ENCODE data around the gene LRSAM1.

The LRSAM1 gene

DNA sequence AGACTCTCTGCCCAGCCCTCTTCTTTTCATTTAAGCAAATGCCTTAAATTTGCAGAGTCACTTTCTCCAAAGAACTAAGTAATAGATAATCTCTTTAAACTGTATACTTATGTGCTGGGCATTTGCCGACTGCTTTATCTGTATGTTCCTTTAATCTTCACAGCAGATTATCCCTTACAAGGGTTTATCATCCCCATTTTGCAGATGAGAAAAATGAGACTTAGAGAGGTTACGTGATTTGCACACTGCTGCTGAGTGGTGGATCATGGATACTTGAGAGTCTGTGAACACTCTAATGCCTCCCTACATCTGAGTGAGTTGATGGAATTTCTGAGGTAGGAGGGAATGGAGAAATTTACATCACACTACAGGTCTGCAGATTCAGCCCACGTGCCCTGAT lies 23.0 kb upstream of the LRSAM1 start:
- no peak for DNase-seq

DNA sequence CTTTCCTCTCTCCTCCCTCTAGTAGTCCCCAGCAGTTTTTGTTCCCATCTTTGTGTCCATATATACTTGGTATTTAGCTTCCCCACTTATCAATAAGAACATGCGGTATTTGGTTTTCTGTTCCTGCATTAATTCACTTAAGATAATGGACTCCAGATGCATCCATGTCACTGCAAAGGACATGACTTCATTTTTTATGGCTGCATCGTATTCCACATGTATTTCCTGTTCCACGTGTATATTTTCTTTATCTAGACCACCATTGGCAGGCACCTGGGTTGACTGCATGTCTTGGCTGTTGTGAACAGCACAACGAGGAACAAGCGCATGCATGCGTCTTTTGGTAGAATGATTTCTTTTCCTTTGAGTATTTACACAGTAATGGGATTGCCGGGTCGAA lies 20.9 kb upstream of the LRSAM1 start:
- no peak for DNase-seq

DNA sequence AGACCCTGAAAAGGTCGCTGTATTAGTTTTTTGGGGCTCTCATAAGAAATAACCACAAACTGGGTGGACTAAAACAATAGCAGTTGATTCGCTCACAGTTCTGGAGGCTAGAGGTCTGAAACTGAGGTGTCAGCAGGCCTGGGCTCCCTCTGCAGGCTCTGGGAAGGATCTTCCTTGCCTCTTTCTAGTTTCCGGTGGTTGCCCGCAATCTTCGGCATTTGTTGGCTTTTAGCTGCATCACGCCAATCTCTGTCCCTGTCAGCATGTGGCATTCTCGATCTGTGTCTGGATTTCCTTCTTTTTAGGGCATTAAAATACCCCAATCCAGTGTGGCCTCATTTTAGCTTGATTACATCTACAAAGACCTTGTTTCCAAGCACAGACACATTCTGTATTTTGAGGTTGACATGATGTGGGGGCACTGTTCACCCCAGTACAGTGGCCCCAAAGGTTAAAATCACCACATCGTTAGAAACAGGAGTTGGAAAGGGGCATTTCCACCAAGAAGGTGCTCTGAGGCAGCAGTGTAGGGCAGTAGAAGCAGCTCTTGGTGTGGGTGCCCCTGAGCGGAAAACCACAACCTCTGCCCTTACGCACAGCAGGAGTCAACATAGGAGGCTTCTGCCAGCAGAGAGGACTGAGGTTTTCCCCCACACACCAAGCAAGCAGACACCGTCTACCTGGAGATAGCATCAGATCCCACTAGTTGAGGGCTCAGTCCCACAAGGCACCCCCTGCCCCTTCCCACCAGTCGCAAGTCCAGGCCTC lies 13.6 kb upstream of the LRSAM1 start:
- no peak for DNase-seq

DNA sequence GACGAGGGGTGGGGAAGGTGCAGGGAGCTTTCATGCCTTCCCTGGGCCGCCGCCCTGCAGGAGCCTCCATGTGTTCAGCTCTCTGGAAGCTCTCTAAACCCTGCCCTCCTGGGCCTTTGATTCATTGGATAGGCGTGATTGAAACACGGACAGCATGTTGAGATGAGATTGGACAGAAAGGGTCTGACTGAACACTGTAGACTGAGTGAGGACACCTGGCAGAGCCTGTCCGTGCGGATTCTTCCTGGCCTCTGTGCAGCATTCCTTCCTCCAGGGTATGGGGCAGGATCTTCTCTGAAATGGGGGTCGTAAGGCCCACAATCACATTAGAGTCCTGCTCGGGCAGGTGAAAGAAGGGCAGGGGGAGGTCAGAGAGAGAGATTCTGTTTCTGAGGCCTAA lies 12.9 kb upstream of the LRSAM1 start:
- no peak for DNase-seq

DNA sequence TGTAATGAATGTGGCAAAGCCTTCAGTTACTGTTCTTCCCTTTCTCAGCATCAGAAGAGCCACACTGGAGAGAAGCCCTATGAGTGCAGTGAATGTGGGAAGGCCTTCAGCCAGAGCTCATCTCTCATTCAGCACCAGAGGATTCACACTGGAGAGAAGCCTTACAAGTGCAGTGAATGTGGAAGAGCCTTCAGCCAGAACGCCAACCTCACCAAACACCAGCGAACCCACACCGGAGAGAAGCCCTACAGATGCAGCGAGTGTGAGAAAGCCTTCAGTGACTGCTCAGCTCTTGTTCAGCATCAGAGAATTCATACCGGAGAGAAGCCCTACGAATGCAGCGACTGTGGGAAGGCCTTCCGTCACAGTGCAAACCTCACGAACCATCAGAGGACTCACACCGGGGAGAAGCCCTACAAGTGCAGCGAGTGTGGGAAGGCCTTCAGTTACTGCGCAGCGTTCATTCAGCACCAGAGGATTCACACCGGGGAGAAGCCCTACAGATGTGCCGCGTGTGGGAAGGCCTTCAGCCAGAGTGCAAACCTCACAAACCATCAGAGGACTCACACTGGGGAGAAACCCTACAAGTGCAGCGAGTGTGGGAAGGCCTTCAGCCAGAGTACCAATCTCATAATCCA lies 6.9 kb upstream of the LRSAM1 start:
- DNase-seq: no peak

DNA sequence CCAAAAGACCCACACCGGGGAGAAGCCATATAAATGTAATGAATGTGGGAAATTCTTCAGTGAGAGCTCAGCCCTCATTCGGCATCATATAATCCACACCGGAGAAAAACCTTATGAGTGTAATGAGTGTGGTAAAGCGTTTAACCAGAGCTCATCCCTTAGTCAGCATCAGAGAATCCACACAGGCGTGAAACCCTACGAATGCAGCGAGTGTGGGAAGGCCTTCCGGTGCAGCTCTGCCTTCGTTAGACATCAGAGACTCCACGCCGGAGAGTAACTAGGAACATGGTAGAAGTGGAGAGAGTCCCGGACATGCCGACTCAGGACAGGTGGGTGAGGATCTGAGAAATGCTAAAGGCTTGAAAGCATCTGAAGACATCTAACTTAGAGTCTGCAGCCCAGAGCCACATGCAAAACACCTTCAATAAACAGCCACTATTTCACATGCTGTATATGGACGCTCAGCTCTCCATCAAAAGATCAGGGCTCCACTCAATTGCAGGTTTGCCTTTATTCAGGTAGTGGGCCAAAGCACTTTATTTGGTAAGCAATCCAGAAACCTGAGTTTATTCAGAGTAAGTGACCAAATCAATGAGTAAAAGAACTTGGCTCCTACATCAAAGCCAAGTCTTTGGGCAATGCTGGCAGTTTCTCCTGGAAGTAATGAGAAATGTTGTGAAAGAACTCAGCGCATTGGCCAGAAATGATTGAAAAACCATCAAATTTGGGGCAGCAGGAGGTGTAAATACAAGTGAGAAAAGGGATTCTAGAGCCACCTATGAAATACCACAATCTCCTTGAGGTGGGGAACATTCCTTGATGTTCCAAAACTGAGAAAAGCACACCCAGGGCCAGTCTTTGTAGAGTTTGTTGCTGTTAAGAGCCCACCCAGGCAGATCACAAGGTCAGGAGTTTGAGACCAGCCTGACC lies 6.1 kb upstream of the LRSAM1 start:
- no peak for DNase-seq

DNA sequence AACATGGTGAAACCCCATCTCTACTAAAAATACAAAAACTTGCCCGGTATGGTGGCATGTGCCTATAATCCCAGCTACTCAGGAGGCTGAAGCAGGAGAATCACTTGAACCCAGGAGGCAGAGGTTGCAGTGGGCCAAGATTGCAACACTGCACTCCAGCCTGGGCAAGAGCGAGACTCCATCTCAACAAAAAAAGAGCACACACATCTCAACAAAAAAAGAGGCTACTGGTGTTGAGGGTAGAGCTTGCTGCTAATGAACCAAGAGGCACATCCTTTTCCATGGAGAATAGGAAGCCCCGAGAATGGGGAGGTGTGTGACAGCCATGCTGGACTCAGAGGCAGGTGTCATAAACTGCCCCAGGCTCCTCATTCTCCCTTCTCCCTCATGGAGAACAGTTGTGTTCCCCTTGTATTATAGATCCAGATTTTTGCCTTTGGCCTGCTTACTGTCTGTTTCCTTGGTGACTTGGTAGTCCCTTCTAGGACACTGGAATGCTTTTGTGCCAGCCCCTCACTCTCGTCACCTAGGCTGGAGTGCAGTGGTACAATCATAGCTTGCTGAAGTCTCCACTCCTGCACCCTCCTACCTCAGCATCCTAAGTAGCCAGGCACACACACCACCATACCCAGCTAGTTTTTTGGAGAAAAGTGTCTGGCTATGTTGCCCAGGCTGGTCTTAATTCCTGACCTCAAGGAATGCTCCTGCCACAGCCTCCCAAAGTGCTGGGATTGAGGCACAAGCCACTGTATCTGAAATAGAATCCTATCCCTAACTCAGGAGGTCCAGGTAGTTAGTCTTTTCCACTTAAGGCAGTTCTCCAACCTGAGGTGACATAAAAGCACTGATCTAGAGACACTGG lies 5.2 kb upstream of the LRSAM1 start:
- DNase-seq: no peak

DNA sequence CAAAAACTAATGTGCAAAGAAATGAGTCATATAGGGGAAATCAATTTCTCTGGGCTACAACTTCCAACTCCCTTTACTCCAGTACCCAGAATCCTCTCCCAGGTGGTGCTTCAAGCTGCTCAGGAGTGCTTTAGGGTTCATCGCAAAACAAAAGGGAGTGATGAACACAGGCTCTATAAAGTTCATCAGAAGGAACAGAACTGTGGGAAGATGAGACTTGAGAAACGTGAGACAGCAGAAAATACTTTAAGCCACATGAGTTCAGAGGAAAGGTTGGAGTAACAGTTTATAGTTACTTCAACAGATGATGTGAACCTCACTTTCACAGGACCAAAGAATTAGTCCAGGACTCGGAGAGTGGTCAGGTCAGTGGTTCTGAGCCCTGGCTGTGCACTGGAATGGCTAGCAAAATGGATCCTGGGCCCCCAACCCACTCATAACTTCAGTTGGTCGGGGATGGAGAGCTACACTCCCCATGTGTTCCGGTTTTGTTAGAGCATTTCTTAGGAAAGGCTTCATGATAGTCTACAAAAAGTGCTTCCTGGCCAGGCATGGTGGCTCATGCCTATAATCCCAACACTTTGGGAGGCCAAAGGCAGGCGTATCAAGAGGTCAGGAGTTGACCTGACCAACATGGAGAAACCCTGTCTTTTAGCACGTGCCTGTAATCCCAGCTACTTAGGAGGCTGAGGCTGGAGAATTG lies 4.4 kb upstream of the LRSAM1 start:
- no peak for DNase-seq

DNA sequence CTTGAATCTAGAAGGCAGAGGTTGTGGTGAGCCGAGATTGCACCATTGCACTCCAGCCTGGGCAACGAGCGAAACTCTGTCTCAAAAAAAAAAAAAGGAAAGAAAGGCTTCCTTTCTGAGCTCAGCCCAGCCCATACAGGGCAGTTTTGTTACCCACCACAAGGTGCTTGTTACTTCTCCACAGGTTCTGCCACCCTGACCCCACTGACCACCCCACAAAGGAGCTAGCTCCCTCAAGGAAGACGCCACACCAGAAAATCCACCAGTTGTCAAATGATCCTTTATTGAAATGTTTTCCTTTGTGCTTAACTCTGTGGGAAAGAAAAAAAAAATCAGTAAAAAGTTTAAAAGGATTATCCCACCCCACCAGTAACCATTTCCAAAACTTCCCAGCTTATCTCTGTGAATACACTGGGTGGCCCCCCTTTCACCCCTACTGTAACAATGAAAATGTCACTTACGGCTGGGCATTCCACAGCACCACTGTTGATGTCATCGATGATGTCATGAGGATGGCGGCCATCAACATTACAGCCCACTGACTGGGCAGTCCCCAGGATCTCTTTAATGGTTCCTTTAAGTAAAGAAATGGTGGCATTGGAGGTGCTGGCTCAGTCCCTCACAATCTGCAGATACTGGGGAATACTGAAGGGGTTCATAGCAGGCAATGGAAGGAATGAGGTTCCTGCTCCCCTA lies 3.7 kb upstream of the LRSAM1 start:
- DNase-seq: no peak

DNA sequence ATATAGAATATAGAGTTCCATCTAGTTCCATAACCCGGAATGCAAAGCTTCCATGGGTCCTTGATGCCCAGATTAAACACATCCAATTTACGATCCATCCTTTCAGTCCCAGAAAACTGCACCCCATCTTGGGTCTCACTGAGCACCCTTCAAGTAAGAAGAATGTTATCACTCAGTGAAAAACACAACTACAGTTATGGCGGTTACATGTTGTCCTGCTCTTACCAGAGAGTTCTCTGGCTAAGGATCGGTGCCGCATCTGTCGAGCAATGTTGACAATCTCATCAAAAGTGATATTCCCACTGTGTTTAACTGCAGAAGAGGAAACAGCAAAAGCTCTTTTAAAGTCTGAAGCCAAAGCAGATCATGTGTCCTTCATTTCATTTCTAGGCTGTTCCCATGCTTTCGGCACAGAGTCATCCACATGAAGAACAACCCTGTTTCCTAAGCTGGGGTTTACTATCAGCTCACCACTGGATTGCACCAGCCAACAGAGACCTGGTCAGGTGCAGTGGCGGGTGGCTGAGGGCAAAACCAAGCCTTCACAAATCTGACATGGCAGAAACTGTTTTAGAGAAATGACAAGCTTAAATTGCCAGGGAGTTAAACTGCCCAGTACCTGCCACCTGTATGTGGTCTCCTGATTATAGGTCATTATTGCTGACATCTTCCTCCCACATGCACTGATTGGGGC lies 3.1 kb upstream of the LRSAM1 start:
- DNase-seq: no peak

DNA sequence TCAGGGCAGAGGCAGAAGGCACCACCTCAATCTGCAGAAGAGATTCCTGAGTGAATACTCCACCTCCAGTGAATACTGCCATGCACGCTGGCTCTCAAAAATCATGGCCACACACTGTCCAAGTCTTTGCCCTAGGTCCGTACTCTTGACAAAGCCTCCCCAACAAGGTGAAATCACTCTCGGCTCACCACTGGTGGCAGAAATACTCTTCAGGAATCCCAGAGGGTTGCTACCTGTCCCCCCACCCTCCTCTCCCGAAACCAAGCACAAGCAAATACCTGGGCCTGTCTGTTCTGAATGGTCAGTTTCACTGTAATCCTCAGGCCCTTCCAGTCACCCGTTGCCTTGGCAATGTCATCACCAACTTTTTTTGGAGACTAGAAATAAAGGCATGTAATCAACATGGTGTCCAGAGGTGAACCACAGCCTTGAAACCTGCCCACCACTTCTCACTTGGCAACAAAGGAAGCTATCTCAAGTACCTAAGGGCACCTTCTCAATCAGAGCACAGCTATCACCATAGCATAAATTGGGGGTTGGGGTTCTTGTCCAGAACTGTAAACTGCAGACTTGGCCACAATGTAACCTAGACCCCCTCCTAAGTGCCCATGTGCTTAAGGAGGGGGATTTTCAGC lies 1.9 kb upstream of the LRSAM1 start:
- DNase-seq: no peak

DNA sequence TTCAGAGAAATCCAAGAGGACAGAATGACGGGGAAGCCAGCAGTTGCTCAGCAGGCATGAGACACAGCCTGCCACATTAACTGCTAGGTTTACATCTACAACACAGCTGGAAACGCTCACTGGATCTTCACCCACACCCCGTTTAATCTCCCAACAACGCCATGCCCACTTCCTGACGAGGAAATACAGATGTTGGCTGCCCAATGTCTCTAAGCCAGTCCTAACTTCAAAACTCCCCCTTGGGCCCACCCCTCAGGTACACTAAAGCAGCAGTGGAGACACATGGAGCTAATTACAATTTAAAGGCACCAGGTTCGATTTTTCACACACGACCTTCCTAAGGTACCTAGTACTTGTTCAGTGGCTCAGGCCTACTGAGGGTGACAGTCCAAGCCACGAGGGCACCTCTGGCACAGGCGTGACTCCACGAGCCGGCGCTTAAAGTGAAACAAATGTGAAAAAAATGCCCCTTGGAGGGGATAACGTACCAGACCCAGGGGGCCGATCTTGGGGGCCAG lies 1.0 kb upstream of the LRSAM1 start:
- no peak for DNase-seq

DNA sequence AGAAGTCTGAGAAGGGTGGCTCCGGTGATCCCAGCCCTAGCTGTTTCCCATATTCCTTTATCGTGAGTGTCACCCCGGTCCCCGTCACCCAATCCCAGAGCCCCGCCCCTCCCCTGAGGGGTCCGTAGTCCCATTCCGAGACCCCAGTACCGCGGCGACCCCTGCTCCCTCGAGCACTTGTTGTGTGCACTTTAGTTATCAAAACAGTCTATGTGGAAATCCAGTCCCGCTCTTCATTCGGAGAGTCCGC lies 223 bp downstream of the LRSAM1 start:
- DNase-seq: peak; percentile 53

DNA sequence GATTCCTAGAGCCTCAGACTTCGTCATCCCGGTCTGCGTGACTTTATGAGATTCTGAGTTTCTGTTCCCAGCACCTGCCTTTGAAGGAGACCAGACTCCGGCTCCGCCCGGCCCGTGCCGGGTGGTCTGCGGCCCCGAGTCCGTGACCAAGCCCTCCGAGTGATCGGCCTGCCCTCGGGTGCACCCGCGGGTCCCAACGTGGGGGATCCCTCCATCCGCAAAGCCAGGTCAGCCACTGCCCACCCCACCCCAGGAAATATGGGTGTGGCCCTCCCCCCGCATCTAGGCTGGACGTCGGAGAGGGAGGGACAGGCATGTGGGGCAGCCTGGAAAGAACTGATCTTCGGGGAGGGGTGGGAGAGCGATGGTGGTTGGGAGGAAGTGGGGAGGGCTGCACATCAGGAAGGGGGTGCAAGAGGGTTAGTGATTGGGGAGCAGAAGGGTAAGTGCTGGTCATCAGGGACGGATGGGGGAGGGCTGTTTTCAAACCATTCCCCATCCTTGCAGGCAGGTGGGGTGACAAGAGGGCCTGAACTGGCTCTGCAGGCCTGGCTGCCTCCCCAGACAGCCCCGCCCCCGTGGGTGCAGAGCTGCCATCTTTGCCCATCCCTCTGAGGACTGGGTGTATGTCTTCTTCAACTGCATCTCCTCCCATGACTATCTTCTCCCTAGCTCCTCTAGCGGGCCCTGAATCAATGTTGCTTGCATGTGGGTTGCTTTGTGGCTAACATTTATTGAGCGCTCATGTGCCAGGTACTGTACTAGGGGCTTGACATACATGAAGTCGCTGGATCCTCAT lies 747 bp downstream of the LRSAM1 start:
- DNase-seq: no peak

DNA sequence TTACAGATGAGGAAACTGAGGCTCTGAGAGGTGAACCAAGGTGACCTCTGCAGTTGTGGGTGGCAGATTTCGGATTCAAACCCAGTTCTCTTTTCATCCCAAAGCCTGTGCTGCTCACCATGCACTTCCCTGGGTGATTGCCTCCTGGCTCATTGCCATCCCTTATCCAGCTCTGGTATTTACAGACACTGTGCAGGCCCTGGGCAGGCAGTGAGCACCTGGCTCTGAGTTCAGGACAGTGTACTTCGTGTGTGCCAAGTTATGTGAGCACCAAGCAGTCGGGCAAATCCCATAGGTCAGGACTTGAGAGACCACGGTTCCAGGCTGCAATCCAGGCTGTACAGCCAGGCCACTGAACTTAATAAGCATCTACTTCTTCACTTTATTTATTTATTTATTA lies 1.4 kb downstream of the LRSAM1 start:
- no peak for DNase-seq

DNA sequence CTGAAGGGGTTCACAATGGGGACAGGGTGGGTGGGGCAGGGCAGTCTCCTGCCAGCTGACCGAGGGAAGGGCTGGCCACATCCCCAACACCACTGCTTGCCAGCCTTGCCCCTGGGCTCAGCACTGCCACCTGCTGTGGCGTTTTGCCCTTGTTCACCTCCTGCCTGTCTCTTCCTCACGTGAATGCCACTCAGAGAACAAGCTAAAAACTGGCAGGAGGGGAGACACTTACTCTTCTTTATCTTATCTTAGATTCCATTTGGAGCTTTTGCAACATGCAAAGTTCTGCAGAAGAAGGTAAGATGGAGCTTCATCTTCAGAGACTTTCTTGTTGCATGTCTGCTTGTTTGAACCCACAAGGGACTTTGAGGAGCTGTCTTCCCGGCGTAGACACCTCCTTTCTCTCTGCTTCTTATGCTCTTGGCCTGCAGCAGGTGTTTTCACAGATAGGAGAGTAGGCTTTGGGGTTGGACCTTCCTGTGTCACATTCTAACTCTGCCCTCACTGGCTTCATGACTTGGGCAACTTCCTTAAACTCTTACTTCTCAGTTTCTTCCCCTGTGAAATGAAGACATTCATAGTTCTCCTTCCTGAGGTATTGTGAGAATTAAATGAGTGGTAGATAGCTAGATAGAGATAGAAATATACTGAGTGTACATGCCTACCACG lies 4.1 kb downstream of the LRSAM1 start:
- no peak for DNase-seq

DNA sequence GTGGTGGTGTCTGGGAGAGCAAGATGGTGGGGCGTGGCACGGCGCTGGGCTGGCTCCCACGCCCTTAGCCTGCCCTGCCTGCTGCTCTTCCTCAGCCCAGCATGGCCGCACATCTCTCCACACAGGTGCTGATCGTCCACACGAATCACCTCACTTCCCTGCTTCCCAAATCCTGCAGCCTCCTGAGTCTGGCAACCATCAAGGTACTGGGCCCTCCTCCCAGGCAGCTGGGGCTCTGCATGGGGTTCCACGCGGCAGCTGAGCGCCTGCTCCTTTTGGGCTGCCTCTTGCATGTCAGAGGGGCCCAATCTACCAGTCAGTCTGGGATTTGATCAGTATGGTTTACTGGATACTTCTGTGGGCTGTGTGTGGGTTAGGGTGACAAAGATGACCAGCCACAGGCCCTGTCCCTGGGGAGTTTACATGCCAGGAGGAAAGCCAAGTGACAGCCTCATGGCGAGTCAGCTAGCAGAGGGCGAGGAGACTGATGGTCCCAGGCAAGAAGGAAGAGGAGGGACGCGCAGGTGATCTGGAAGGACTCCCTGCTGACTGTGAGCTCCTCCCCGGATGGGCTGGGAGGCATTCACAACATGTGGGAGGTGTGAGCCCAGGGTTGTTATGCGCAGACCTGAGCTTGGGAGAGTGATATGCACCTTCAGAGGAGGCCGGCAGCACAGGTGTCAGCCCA lies 6.0 kb downstream of the LRSAM1 start:
- no peak for DNase-seq

DNA sequence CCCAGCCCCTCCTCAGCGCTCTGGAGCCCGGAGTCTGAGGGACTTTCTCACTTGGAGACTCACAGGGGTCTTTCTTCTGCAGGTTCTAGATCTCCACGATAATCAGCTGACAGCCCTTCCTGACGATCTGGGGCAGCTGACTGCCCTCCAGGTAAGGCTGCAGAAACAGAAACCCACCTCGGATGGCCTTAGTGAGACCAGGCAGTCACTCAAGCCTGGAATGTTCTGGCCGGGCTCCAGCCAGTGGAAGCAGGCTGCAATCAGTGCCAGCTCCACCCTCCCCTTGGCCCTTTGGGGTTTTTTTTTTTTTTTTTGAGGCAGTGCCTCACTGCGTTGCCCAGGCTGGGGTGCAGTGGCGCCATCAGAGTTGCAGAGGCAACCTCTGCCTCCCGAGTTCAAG lies 7.6 kb downstream of the LRSAM1 start:
- no peak for DNase-seq

Data from NCI-H526 treated with DMSO at 0.1 percent for 48 hours (cell line).